GM10266 (cell line): ENCODE data around the gene PPCS.

ENCODE experiments used
- DNase-seq: peaks from one replicate; pipeline ENCODE4 v3.0.0; 2012; ENCODE audit errors: extremely low spot score
- CTCF ChIP-seq: IDR thresholded peaks from 2 replicates; pipeline ENCODE4 v1.5.1; 2012; ENCODE audit warnings: mild to moderate bottlenecking, low read depth; ENCODE audit not compliant: control insufficient read depth, insufficient read depth; ENCODE audit errors: missing control alignments

The PPCS gene

DNA sequence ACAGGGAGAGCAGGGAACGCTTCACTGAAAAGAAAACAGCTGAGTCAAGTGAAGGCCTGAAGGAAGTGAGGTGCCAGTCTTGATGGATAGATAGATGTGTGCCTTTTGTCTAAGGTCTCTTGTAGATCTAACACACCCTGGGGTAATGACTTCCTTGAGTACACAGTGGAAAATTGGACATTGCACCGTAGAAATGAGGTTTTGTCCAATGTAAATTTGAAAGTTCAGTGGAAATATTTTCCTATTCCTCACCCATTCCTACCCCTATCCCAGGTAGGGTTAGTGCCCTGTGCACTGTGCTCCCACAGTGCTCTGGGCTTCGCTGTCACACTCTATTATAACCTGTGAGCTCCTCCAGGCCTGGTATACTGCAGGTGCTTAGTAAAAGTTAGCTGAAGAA, 24.8 kb upstream of the PPCS start:
- DNase-seq = no peak
- no peak for TF ChIP-seq CTCF

GRCh38 chr1:42432714-42433113, 23.6 kb upstream of the PPCS start:
- TF ChIP-seq CTCF = no peak

GRCh38 chr1:42433369-42433768, 23.0 kb upstream of the PPCS start:
- DNase-seq = no peak
- no peak for TF ChIP-seq CTCF

More at GRCh38 chr1:42432714-42433113, 23.6 kb upstream of the PPCS start:
- DNase-seq = no peak

DNA sequence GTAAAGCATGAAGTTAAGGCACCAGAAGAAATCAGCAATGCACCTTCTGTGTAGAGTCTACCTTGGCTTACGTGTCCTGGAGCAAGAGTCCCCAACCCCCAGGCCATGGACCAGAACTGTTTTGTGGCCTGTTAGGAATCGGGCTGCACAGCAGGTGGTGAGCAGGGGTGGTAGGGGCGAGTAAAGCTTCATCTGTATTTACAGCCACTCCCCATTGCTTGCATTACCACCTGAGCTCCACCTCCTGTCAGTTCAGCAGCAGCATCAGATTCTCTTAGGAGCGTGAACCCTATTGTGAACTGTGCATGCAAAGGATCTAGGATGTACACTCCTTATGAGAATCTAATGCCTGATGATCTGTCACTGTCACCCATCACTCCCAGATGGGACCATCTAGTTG, 22.0 kb upstream of the PPCS start:
- DNase-seq = no peak
- no peak for TF ChIP-seq CTCF

DNA sequence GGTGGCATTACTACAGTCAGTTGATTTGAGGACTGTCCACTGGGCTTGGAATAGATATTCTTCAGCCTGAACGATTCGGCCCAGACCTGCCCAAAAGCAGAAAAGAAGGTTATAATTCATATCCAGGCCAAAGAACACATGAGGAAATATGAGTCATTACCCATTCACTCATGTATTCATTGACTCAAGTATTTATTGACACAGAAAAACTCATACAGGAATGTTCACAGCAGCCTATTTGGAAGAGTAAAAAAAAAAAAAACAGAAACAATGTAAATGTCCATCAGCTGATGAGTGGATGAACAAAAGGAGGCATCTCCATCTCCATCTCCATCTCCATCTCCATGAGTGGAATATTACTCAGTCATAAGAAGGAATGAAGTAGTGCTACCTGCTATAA, 16.4 kb upstream of the PPCS start:
- TF ChIP-seq CTCF = no peak
- DNase-seq = no peak

DNA sequence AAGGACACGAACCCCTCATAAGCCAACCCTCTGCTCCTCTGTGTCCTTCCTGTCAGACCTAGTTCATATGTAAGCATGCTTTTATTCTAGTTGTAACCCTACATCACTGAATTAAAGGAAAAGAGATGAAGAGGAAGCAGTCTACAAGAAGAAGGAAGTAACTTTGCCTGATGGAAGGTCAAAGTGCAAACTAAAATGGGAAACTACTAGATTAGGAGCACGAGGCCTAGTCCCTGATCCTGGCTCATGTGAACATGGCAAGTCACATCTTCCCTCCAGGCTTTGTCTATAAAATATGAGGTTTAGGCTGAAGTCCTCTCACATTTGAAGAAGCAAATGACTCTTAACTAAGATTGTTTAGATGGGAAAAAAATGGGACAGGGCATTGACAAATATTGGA, 13.7 kb upstream of the PPCS start:
- no peak for DNase-seq
- TF ChIP-seq CTCF = no peak

GRCh38 chr1:42449256-42449655, 7.1 kb upstream of the PPCS start:
- no peak for DNase-seq
- no peak for TF ChIP-seq CTCF
